ENCODE data around the gene SERINC1.
"Not testable (repeated sequence)": the region's sequence is repeated elsewhere in the genome, so short reads cannot be mapped to it uniquely, and the experiment has no call there.

The SERINC1 gene

GRCh38 chr6:122471107-122472021 is at the start of gene SERINC1:
TSS of gene SERINC1 (minus strand) at chr6:122471807. CDS start at chr6:122471737, 70 bp downstream.
- intact Hi-C loops (cut with DNase I): loop anchor here (2.0 kb wide), 1 partner anchor 73 kb away; the partner anchor contains the start of gene HSF2
- peak; percentile 89 to 99 (median 94) for DNase-seq

GRCh38 chr6:122511193-122511924 is 39.8 kb upstream of the SERINC1 start:
- intact Hi-C loops (cut with DNase I): no loop called here
- no peak for DNase-seq

GRCh38 chr6:122505170-122505569 is 33.6 kb upstream of the SERINC1 start:
- intact Hi-C loops (cut with DNase I); DNase-seq: not testable (repeated sequence)

GRCh38 chr6:122501475-122501874 is 29.9 kb upstream of the SERINC1 start:
- no peak for DNase-seq
- intact Hi-C loops (cut with DNase I): no loop called here

- DNase-seq: no peak
- intact Hi-C loops (cut with DNase I): loop anchor here (10.0 kb wide), 1 partner anchor 239 kb away; no protein-coding TSS in a partner anchor
Observed at GRCh38 chr6:122495612-122496011, 24.0 kb upstream of the SERINC1 start.

GRCh38 chr6:122494665-122495272 is 23.2 kb upstream of the SERINC1 start:
- intact Hi-C loops (cut with DNase I): loop anchor here (5.0 to 10.0 kb wide), 3 partner anchors 38 to 343 kb away; no protein-coding TSS in a partner anchor
- DNase-seq: peak in 3 of 10 donors; percentile 5 to 59 (median 23)

- intact Hi-C loops (cut with DNase I): loop anchor here (5.0 to 10.0 kb wide), 3 partner anchors 40 to 345 kb away; no protein-coding TSS in a partner anchor
- DNase-seq: peak; percentile 30 to 96 (median 76)
Observed at GRCh38 chr6:122491919-122492555, 20.4 kb upstream of the SERINC1 start.

GRCh38 chr6:122490607-122491006 is 19.0 kb upstream of the SERINC1 start:
- intact Hi-C loops (cut with DNase I): loop anchor here (5.0 to 10.0 kb wide), 3 partner anchors 42 to 347 kb away; no protein-coding TSS in a partner anchor
- no peak for DNase-seq

GRCh38 chr6:122484760-122485159 is 13.2 kb upstream of the SERINC1 start:
- intact Hi-C loops (cut with DNase I): no loop called here
- DNase-seq: no peak

- intact Hi-C loops (cut with DNase I): no loop called here
- DNase-seq: no peak
Observed at GRCh38 chr6:122482750-122483080, 11.1 kb upstream of the SERINC1 start.

GRCh38 chr6:122476131-122476530 is 4.5 kb upstream of the SERINC1 start:
- intact Hi-C loops (cut with DNase I): no loop called here
- DNase-seq: no peak

- intact Hi-C loops (cut with DNase I): no loop called here
- no peak for DNase-seq
Observed at GRCh38 chr6:122472022-122472340, 374 bp upstream of the SERINC1 start.

- intact Hi-C loops (cut with DNase I): no loop called here
- DNase-seq: no peak
Observed at GRCh38 chr6:122461885-122462284, 9.7 kb downstream of the SERINC1 start.

- intact Hi-C loops (cut with DNase I); DNase-seq: not testable (repeated sequence)
Observed at GRCh38 chr6:122459865-122460416, 11.7 kb downstream of the SERINC1 start.

- no peak for DNase-seq
- intact Hi-C loops (cut with DNase I): no loop called here
Observed at GRCh38 chr6:122459240-122459639, 12.4 kb downstream of the SERINC1 start.

GRCh38 chr6:122458087-122458486 is 13.5 kb downstream of the SERINC1 start:
- DNase-seq: no peak
- intact Hi-C loops (cut with DNase I): no loop called here

GRCh38 chr6:122455116-122455515 is 16.5 kb downstream of the SERINC1 start:
- intact Hi-C loops (cut with DNase I); DNase-seq: not testable (repeated sequence)

GRCh38 chr6:122454673-122455072 is 16.9 kb downstream of the SERINC1 start:
- intact Hi-C loops (cut with DNase I): no loop called here

GRCh38 chr6:122452509-122452908 is 19.1 kb downstream of the SERINC1 start:
- no peak for DNase-seq
- intact Hi-C loops (cut with DNase I): no loop called here

More at GRCh38 chr6:122454673-122455072, 16.9 kb downstream of the SERINC1 start:
- no peak for DNase-seq

- intact Hi-C loops (cut with DNase I): no loop called here
- no peak for DNase-seq
Observed at GRCh38 chr6:122449069-122449468, 22.5 kb downstream of the SERINC1 start.
